GM12873 (cell line): ENCODE measurements around the gene GPC5.

Experiments used
- CTCF ChIP-seq: IDR thresholded peaks from 2 replicates; pipeline ENCODE4 v1.5.1; 2012; ENCODE audit warnings: low read depth, mild to moderate bottlenecking, moderate library complexity, low read length, control low read depth; ENCODE audit not compliant: insufficient read depth; ENCODE audit errors: missing control alignments

Gene GPC5

DNA sequence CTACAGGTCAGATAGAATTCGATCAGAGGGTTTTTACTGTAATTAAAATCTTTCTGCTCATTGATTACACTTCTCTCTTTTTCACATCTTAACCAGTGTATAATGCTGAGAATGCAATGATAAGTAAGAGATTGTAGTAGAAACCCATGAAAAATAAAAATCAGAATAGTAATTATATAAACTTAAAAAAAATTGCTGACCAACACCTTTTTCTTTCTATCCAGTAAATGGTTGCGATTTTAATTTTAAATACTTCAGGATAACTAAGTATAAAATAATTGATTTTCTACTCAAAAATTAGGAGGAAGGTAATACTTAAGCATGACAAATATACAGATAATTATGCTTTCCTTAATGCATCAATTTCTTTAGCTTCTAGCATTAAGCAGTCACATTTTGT lies 917.6 kb downstream of the GPC5 start:
- TF ChIP-seq CTCF: no peak

DNA sequence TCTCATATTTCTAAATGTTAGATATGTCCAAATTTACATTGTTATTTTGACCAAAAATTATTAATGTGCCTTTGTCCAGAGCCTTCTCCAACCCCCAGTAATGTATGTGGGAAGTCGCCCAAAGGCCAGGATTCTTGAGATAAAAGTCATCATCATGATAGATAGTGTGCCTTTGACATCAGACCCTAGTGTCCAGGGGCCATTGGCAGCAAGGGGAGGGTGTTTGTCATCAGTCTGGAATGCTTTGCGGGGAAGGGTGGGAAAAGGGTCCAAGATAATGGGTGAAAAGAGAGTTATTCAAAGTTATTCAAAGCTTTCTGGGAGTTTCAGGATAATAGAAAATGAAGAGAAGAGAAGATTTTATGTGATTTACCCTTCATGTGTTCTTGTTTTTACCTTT lies 918.6 kb downstream of the GPC5 start:
- no peak for TF ChIP-seq CTCF

DNA sequence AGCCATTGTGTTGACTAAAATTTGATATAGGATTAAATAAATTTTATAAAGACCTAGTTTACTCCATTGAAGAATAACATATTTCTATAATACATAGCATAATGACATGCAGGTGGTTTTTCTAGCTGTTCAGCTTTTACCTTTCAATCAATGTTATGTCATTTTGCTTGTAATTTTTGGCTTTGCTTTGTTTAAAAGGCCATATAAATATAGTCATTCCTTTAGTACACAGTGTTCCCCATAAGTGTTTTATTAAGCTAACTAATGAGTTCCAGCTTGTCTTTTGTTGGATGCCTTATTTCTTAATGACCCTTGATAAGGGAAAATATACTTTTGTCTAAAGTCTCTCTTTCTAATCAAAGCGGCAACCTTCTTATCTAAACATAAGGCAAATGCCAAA lies 921.9 kb downstream of the GPC5 start:
- no peak for TF ChIP-seq CTCF

GRCh38 chr13:92321174-92321573 lies 922.8 kb downstream of the GPC5 start:
- no peak for TF ChIP-seq CTCF

GRCh38 chr13:92345627-92346026 lies 947.2 kb downstream of the GPC5 start:
- no peak for TF ChIP-seq CTCF

- TF ChIP-seq CTCF: no peak
Measured at GRCh38 chr13:92346046-92346445, 947.6 kb downstream of the GPC5 start.

GRCh38 chr13:92354583-92354982 lies 956.2 kb downstream of the GPC5 start:
- TF ChIP-seq CTCF: no peak

DNA sequence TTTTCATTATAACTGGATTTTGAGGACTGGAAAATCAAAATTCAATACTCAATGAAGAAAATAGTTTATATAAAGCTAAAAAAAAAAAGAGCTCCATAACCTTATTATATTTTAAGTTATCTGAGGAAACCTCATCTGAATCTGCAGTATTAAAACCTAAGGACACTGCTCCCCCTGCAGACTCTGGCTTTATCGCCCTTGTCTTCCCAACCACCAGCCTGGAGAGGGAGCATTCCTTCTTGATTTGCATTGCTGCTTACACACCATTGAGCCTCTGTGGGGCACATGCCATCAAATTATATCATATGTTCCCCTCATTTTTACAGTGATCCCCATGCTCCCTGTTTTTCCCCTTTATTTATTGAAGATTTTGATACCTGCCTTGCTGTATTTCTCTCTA lies 956.8 kb downstream of the GPC5 start:
- no peak for TF ChIP-seq CTCF
